Amniotic epithelial cell (primary cell): ENCODE measurements around the gene TLL2.
A peak's percentile ranks its signal among the peaks of the same experiment; 100 is the strongest.

Experiments
- DNase-seq: peaks from one replicate; pipeline ENCODE4 v3.0.0-alpha.2; 2010; ENCODE audit warnings: low read depth

Gene TLL2

DNA sequence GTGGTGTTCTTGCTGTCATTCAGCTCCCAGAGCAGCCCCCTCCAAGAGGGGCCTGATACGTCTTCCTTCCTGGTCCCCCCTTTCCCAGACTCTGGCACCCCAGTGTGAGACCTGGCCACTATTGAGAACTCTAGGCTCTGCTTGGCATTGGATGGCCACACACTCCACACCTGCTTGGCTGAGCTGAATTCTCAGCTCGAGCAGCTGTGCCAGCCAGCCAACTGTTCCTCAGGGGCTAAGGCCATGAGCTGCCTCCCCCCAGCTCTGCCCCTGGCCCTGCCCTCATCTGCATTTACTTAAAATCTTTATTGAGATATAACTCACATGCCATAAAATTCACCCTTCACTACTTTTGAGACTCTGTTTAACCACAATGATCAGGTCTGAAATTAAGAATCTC, 6.7 kb downstream of the TLL2 start:
- DNase-seq, result no peak

GRCh38 chr10:96505150-96506136, 8.3 kb downstream of the TLL2 start:
- no peak for DNase-seq

- no peak for DNase-seq
Measured at GRCh38 chr10:96502561-96503282, 11.0 kb downstream of the TLL2 start.

GRCh38 chr10:96501985-96502384, 11.7 kb downstream of the TLL2 start:
- no peak for DNase-seq

- no peak for DNase-seq
Measured at GRCh38 chr10:96500519-96500918, 13.2 kb downstream of the TLL2 start.

GRCh38 chr10:96500050-96500449, 13.7 kb downstream of the TLL2 start:
- no peak for DNase-seq

GRCh38 chr10:96497391-96497790, 16.3 kb downstream of the TLL2 start:
- DNase-seq, result no peak

DNA sequence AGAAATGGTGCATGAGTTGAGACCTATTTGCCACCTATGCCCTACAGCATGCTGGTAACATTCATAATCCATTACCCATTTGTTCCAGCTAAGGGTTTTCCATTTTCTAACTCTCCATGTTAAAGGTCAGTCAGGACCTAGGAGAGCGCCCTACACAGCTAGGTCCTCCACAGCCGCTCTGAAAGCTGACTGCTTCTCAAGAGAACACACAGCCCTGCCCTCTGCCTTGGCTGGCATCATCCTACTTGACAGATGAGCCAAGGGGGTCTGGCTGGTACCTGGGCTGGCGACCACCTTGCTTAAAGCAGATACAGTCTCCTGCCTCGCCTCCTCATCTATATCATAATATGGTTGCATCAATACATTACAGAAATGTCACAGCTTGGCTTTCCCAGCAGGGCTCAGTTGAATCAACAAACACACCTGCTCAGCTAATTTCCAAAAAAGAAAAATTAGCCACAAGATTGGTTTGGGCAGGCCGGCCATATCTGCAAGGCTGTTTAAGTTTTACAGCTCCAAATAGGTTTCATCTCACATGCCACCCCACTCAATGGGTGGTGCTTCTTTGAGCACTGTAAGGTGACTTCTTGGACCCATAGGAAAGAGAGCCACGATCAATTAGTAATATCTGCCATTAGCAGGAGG, 17.3 kb downstream of the TLL2 start:
- DNase-seq, result peak; percentile 47

DNA sequence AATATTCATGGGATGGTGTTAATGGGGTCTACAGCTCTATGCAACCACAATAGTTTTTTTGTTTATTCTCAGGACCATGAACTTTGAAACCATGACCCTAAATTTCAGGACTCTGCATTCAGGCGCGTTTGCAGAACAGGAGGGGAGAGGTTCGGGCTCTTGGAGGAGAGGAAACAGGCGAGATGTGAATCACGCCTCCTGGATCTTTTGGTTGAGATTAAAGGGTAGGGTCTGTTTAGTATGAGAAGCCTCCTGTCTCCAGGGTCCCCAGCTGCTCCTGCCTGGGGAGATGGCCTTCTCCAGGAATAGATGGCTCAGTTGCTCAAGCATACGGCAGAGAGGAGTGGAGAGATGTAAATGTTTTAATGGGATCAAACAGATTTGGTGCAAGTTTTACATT, 18.2 kb downstream of the TLL2 start:
- DNase-seq, result no peak

GRCh38 chr10:96494694-96495093, 19.0 kb downstream of the TLL2 start:
- DNase-seq, result no peak

DNA sequence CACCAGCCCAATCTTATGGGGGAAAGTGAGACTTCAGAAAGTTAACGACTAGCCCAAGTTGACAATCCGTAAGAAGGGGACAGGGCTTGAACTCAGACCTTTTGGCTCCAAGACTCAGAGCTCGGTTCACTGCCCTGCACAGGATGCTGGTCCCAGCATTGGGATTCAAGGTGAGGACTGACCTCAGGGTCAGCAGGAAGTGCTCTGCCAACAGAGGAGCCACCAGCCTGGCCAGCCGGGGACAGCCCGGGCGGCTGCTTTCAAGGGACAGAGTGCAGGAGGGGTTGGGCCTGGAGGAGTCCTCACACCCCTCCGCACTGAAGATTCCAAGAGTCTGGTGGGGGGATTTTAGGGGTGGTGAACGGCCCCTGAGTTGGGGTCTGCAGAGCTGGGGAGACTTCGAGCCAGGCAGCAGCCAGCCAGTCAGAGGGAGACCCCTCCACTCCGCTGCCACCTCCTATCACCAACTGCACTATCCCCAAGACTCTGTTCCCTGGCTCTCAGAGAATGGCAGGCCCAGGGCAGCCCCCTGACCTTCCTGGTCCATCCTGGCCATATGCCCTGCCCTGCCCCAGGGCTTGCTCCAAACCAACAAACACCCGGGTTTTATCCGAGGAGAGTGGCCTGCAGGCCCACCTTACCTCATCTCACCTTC, 19.7 kb downstream of the TLL2 start:
- DNase-seq, result no peak

DNA sequence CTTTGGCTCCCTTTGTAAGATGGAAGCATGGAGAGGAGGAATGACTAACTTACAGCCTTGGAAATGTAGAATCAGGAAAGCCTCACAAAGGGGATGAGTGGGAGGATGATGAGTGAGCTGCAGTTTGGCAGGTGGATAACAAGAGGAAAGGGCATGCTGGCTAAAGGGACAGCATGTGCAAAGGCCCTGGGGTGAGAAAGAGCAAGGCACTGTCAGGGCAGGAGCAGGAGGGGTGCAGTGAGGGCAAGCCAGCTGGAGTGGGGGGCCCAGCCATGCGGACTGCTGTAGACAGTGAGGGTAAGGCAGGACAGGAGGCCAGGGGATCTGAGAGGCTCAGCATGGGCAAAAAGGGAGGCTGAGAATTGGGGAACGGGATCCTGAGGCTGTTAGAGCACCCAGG, 20.5 kb downstream of the TLL2 start:
- DNase-seq, result no peak

DNA sequence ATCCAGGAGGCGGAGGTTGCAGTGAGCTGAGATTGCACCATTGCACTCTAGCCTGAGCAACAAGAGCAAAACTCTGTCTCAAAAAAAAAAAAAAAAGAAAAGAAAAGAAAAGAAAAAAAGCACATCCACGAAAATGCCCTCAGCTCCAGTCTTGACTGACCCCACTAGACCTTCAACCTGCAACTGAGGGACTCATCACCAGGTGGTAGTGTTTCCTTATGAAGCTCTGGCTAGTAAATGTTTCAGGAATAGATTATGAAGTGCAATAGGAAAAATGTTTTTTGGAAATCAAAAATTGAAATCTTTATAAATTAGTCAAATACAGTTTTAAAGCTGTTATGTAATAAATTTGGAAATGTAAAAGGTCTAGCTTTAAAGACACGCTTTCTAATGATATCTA, 22.4 kb downstream of the TLL2 start:
- DNase-seq, result no peak

DNA sequence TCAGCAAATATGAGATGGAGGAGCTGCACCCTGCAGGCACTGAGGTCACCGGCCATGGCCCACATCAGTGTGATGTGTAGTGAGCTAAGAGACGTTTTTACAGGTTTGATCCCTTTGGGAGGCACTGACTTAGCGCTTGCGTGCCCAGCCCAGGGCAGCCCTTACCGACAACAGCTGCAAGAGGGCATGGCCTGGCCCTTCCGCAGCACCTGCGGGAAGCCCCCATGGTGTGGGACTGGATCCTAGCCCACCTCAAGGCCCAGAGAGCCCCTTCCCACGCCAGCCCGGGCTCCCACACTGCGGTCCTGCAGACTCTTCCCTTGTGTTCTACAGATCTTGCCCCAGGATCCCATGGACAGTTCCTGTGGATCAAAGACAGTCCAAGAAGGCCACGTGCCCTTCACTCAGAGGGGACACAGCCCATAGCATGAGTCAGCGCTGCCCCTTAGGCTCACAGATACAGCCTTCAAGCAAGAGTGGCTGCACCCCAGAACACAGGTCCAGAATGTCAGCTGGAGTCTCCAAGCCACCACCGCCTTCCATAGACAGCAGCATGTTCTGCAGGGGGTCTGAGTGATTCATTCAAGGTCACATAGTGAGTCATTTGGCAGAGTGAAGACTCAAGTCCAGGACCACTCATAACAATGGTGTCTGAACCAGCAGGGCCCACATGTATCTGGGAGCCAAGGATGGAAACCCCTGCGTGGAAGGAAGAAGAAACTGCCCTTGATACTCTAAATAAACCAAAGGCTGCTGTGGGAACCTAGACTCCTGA, 25.4 kb downstream of the TLL2 start:
- no peak for DNase-seq

DNA sequence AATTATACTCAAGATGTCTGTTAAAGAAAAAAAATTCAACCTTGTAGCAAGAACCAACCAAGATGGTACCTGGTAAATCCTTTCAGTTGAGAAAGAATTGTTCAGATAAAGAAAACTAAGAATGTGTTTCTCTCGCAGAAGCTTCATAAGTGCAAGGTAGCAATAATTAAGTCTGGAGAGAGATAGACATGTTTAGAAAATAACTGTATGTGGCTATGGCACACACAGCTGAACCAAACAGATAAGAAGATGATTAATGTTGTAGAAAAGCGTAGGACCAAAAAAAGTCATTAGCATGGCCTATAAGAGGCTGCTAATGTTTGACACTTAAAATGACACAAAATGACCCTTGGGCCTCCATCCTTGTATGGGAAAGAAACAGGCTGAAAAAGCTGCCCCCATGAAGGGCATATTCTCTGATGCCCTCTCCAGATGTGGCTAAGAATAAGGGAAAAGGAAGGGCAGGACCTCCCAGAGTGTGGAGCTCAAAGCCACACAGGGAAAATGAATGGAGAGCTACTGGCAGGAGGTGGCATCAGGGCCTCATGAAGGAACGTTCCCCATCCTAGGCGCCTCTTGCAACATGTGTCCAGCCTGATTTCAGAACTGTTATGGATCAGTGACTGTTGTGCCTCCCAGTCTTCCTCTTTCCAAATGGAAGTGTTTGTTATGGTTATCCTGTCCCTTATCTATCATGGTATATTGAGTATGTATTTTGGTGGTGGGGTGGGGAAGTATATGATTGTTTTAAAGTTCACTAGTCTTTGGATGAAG, 30.7 kb downstream of the TLL2 start:
- DNase-seq, result no peak

DNA sequence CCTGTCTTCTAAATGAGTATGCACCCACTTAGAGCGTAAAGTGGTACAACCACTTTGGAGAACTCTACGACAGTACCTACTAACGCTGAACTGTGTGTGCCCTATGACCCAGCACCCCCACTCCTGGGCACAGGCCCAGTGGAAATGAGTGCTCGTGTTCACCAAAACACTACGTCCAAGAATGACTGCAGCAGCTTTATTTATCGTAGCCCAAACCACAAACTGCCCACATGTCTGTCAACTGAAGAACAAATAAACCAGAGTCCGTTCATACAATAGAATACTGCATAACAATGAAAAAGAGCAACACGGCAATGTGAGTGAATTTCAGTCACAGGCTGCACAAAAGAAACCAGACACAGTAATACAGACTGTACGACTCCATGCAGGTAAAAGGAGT, 35.4 kb downstream of the TLL2 start:
- peak; percentile 21 for DNase-seq

GRCh38 chr10:96473866-96474265, 39.9 kb downstream of the TLL2 start:
- DNase-seq, result no peak

GRCh38 chr10:96470116-96470743, 43.5 kb downstream of the TLL2 start:
- peak; percentile 31 for DNase-seq

DNA sequence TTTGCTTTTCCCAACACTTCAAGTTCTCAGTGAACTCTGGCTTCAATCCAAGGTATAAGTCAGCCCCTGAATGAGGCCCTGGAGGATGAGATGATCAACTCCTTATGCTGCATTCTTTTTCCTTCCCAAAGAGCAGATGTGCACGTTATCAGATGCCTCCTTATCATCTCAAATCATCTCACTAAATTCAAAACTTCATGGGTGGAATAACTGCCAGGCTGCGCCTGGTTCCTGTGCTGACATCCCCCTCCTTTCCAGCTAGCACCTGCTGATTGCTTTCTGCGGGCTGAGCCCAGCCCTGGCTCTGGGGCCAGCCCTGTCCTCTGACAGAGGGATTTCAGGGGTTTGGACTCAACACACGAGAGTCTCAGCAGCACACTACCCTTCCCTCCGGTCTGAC, 44.9 kb downstream of the TLL2 start:
- no peak for DNase-seq

GRCh38 chr10:96465599-96465998, 48.1 kb downstream of the TLL2 start:
- no peak for DNase-seq
